HG03571 (cell line): ENCODE measurements around the gene CSMD2.
"Not testable (repeated sequence)": the region's sequence is repeated elsewhere in the genome, so short reads cannot be mapped to it uniquely, and the experiment has no call there.

Source experiments
- ATAC-seq: cut with Tn5 transposase; IDR thresholded peaks from one replicate; pipeline ENCODE4 v1.9.1; 2021; ENCODE audit not compliant: unreplicated experiment

CSMD2 gene

GRCh38 chr1:34164771-34165391 is at the start of gene CSMD2:
Gene CSMD2, minus strand, starts transcription at chr1:34165230. Its CDS starts 133 bp downstream, at chr1:34165097.
- ATAC-seq = no peak

GRCh38 chr1:34213956-34214355 is 48.9 kb upstream of the CSMD2 start:
- no peak for ATAC-seq

- no peak for ATAC-seq
Measured at GRCh38 chr1:34212673-34213072, 47.6 kb upstream of the CSMD2 start.

GRCh38 chr1:34199927-34200326 is 34.9 kb upstream of the CSMD2 start:
- ATAC-seq = no peak

- no peak for ATAC-seq
Measured at GRCh38 chr1:34192621-34193020, 27.6 kb upstream of the CSMD2 start.

GRCh38 chr1:34190692-34191091 is 25.7 kb upstream of the CSMD2 start:
- no peak for ATAC-seq

GRCh38 chr1:34188985-34189384 is 24.0 kb upstream of the CSMD2 start:
- no peak for ATAC-seq

GRCh38 chr1:34188418-34188817 is 23.4 kb upstream of the CSMD2 start:
- ATAC-seq = no peak

GRCh38 chr1:34186741-34187494 is 21.9 kb upstream of the CSMD2 start:
- no peak for ATAC-seq

- ATAC-seq = not testable (repeated sequence)
Measured at GRCh38 chr1:34183381-34183780, 18.4 kb upstream of the CSMD2 start.

GRCh38 chr1:34178072-34178471 is 13.0 kb upstream of the CSMD2 start:
- no peak for ATAC-seq

- ATAC-seq = no peak
Measured at GRCh38 chr1:34176830-34177603, 12.0 kb upstream of the CSMD2 start, which contains the start of gene C1orf94. Gene C1orf94, plus strand, starts transcription at chr1:34176907. Its CDS starts 883 bp downstream, at chr1:34177790.

- no peak for ATAC-seq
Measured at GRCh38 chr1:34175744-34176143, 10.7 kb upstream of the CSMD2 start.

- no peak for ATAC-seq
Measured at GRCh38 chr1:34167389-34167788, 2.4 kb upstream of the CSMD2 start.

GRCh38 chr1:34166625-34167361 is 1.8 kb upstream of the CSMD2 start:
- no peak for ATAC-seq

- ATAC-seq = no peak
Measured at GRCh38 chr1:34166191-34166624, 1.2 kb upstream of the CSMD2 start.

GRCh38 chr1:34165422-34165921 is 442 bp upstream of the CSMD2 start:
- no peak for ATAC-seq

- ATAC-seq = no peak
Measured at GRCh38 chr1:34163792-34164731, 968 bp downstream of the CSMD2 start.

GRCh38 chr1:34162852-34163766 is 1.9 kb downstream of the CSMD2 start:
- ATAC-seq = peak; percentile 62
